Measurements from ENCODE around the gene DGCR8. TPM values are rescaled to one million over a fixed set of nuclear protein-coding genes. Genes with fewer than 3 reads are reported as not detected.

DGCR8 gene
- total and polyA plus RNA-seq, 2 of the 4 experiments (the other 2 are of a cell fraction): 16.7 to 25.3 TPM

GRCh38 chr22:20125201-20126174 is 45.4 kb downstream of the DGCR8 start:
- H2BK120ac ChIP-seq (ENCODE audit: low read depth, low read length): no peak overlapping the region
- peaks cover 53% of the 10 kb centered on the region for H3K36me3 ChIP-seq (ENCODE audit: control insufficient read depth, insufficient read depth, low read length)
- H4K8ac ChIP-seq (ENCODE audit: low read depth in 2 of 2, low read length in 2 of 2): no peak overlapping the region
- no peak for TF ChIP-seq NFE2L2 (IDR thresholded peaks at IDR 0.05; ENCODE audit: low read depth, low read length)
- TF ChIP-seq MAZ (IDR thresholded peaks at IDR 0.05; ENCODE audit: borderline replicate concordance, low read depth, low read length): no peak
- dilution Hi-C loops (cut with HindIII; ENCODE audit: low sequenced_read_pairs, unreplicated experiment) (no loop called here), in situ Hi-C loops (cut with MboI; ENCODE audit: low sequenced_read_pairs) (no loop called here), intact Hi-C loops (cut with micrococcal nuclease) (no loop called here)
- BruUV-seq (replicated peaks): no TSS peak
- H2AFZ ChIP-seq (replicated peaks; ENCODE audit: low read length, poor library complexity): peak overlapping the region; percentile 32
- no peak overlapping the region for H2AK5ac ChIP-seq (ENCODE audit: low read depth, low read length)
- no peaks in the 10 kb centered on the region for H3K9me3 ChIP-seq (ENCODE audit: control insufficient read depth, insufficient read depth, low read length)
- H4K91ac ChIP-seq (ENCODE audit: insufficient read depth, low read depth, low read length): no peak overlapping the region
- no peak overlapping the region for H3K4me2 ChIP-seq (ENCODE audit: low read depth, low read length)
- H3K27ac ChIP-seq (ENCODE audit: insufficient read depth, low read length): no peak overlapping the region
- ATAC-seq (ENCODE audit: low read depth): no peak
- H3K27me3 ChIP-seq (ENCODE audit: control insufficient read depth, insufficient read depth, low read length): no peaks in the 10 kb centered on the region
- H3K14ac ChIP-seq (replicated peaks; ENCODE audit: low read depth, low read length): no peak overlapping the region
- H2AK9ac ChIP-seq (replicated peaks; ENCODE audit: low read depth, low read length, poor library complexity): peak overlapping the region; percentile 50
- H3K4me3 ChIP-seq (ENCODE audit: insufficient read depth, low read depth, low read length): no peak overlapping the region
- H3K79me1 ChIP-seq (ENCODE audit: low read depth in 1 of 2, low read length in 2 of 2): peaks cover 8 to 27% of the 10 kb centered on the region in 2 experiments
- H3K18ac ChIP-seq (ENCODE audit: low read depth, low read length): no peak overlapping the region
- no peak overlapping the region for H4K5ac ChIP-seq (ENCODE audit: low read depth, low read length)
- no peak overlapping the region for H3K9ac ChIP-seq (ENCODE audit: low read depth, low read length)
- no peak overlapping the region for H3K23ac ChIP-seq (ENCODE audit: low read depth, low read length)
- ChIA-PET CTCF (no interaction called here), POLR2A (ENCODE audit: unreplicated experiment) (no interaction called here)
- H3K4ac ChIP-seq (ENCODE audit: low read depth, low read length): no peak overlapping the region
- 96% methylated on average over 11 of the region's 32 CpGs; no CpG with 5 or more reads in 1 of the 2 experiments for WGBS, 2 experiments (ENCODE audit: extremely low coverage in 2 of 2, insufficient read length in 1 of 2)
- DNase-seq: no peak
- peaks cover under 1% of the 10 kb centered on the region; the same call in 1 of the 2 replicates for H3K4me1 ChIP-seq (ENCODE audit: control insufficient read depth, insufficient read depth, low read length)
- H3K9me1 ChIP-seq (ENCODE audit: insufficient read depth, low read length): peaks cover 6% of the 10 kb centered on the region; the same call in 1 of the 2 replicates
- no peak overlapping the region for H2BK15ac ChIP-seq (ENCODE audit: low read depth, low read length)
- no peak overlapping the region for H3K56ac ChIP-seq (ENCODE audit: extremely low read depth, insufficient read depth, low read length)
- H4K20me1 ChIP-seq (ENCODE audit: insufficient read depth, low read length): peaks cover 43% of the 10 kb centered on the region
- H2BK20ac ChIP-seq (ENCODE audit: low read depth, low read length): no peak overlapping the region
- peak overlapping the region; percentile 5 for H2BK5ac ChIP-seq (ENCODE audit: low read depth, low read length, poor library complexity, severe bottlenecking)
